Stimulated activated CD8-positive, alpha-beta memory T cell treated with anti-CD3 and anti-CD28 coated beads, Interleukin-7, amount 100 ng/mL, for 1 hour (primary cell): ENCODE measurements around the gene BAHCC1.

Source experiments
- DNase-seq, 2 donors: peaks; one replicate each; pipeline ENCODE4 v3.0.0-alpha.2; 2020; ENCODE audit warnings: low read depth in 2 of 2

The BAHCC1 gene

DNA sequence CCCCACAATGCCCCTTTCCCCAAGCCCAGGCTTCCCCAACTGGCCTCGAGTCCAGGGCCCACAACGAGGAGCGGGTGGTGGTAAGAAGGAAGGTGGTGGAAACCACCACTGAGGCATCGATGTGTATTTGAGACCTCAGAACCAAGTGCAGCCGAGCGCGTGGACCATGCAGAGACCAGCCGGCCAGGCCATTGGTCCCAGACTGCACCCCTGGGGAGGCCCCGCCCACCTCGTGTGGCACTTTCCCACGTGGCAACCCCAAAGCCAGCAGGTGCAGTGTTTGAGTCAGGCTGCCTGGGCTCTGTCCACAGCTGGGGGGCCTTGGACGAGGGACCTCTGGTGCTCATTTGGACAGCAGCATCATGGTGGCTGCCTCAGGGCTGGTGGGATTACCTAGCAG lies 28.1 kb upstream of the BAHCC1 start:
- no peak for DNase-seq

DNA sequence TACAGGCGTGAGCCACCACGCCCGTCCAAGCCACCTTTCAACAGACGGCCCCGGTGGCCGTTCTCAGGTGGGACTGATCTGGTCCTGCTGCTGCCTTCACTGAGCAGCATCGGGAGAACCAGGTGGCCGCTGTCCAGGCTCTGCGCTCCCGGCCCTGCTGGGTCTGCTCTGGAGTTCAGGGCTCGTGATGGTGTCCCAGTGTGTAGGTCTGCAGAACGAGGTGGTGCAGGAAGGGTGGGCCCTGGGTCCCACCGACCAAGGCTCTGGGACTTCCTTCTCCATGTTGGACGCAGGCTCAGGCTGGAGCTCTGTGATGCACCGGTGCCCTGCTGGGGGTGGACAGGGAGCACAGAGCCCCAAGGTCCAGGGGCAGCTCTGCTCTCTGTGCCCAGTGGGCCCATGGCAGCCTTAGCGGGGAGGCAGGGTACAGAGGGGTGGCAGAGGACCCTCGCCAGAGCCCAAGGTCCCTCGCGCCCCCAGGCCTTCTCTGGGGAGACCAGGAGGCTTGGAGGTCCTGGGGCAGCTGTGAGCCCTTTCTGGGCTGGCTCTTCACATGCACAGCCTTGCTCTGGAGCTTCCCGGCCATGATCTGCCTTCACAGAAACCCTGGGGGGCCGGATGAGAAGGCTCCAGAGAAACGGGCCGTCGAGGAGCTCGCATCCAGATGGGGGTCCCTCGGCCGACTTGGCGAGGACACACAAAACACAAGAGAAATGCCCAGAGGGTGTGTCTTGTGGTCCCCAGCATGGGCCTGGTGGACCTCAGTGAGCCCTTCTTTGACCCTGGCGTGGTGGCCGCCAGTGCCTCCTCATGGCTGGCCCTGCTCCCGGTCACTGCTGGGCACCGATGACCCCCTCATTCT lies 26.9 kb upstream of the BAHCC1 start:
- DNase-seq: no peak

DNA sequence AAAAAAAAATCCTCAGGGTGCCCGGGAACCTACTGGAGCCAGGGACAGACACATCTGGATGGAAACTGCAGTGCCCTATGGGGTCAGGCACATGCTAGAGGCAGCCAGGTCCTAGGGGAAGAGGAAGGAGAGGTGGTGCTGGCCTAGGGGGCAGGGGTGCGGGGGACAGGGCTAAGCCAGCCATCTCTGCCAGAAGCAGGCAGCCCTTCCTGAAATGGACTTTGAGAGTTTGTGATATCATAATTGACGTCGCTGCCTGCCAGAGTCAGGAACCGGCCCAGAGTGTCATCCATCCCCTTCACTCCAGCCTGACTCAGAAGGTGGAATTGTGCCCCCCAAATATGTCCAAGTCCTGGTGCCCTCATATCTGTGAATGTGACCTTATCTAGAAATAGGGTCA lies 25.0 kb upstream of the BAHCC1 start:
- DNase-seq: no peak

DNA sequence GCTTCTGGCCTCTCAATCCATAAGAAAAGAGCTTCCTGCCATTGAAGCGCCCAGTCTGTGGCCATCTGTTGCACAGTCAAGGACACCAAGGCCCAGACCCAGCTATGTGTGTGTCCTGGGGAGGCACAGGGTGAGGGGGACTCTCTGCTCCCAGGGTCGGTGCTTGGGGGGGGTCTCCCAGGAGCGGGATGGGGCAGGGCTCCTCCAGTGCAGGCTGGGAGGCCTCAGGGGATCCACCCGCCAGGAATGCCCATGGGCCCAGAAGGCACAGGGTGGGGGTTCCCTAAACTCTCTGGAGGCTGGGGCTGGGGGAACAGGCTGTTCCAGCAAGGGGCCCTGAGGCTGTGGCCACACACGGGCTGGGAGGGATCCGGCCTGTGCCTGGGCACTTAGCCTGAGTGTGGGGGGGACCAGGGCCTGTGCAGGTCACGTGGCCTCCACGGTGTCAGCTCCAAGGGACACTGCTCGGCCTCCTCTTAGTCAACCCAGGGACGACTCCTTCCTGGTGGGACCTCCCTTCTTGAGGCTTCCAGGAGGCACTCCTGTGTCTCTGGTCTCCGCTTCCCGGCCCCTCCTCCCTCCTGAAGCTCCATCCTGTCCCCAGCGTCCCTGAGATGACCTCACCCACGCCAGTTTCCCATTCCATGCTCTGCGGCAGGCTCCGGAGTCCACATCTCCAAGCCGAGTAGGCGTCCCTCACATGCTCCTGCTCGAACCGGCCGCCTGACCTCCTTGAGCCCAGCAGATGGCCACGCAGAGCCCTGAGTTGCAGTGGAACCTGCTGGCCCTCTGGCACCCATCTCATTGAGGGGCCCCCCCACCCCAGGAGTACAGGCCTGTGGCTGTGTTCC lies 23.1 kb upstream of the BAHCC1 start:
- no peak for DNase-seq

DNA sequence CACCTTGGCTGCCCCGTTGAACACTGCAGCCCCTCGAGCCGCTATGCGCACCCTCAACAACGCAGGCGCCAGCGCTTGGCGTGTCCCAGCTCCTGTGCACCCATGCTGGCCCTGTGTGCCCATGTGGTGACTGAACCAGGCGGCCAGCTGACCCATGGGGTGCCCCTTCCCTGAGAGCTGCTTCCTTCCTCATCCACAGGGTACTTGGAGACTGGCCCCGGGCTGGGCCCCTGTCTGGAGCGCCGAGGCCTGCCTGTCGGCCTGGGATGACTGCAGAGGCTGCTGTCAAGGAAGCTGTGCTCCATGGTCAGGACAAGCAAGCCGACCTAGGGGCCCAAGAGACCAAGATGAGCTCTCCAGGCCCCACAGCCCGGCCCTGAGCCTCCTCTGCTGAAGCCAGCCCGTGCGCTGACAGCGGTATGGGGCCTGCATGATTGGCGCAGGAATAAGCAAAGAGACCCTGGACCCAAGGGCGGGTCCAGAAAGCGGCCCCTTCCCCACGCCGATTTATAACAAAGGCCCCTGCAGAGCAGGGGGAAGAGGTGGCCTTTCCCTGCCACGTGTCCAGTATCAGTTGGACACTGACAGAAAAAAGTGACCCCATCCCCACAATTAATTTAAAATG lies 21.6 kb upstream of the BAHCC1 start:
- DNase-seq: no peak

DNA sequence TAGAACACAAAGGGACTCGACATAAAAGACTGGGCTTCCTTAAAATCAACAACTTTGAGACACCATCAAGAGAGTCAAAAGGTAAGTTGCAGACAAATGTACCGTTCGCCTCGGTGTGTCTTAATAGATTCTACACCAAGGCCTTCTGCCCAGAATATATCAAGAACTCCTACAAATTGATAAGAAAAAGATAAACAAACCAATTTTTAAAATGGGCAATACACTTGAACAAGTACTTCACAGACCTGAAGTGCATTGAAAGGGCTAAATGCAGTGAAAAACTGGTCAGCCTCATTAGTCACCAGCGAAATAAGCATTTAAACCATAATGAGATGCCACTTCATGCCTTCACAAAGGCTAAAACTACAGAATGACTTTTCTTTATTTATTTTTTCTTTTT lies 20.4 kb upstream of the BAHCC1 start:
- DNase-seq: no peak

DNA sequence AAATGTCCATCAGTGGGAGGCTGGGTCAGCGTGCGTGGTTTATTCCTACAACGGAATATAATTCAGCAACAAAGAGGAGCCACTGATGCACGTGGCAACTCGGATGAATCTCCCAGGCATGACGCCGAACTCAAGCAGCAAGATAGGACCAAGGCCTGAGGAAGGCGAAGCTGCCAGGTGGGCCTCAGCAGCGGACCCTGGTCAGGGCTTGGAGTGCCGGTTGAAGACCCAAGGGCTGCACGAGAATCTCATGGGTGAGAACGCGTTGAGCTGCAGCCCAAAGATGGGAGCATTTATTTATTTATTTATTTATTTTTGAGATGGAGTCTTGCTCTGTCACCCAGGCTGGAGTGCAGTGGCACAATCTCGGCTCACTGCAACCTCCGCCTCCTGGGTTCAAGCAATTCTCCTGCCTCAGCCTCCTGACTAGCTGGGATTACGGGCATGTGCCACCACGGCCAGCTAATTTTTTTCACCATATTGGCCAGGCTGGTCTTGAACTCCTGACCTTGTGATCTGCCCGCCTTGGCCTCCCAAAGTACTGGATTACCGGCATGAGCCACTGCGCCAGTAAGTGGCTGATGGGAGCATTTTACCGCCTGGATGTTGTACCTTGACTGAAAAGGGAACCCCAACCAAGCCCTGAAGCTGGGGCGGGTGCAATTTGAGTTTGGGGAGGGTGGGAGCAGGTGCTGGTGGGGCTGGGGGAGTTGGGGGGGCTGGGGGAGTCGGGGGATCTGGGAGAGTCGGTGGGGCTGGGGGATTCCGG lies 18.1 kb upstream of the BAHCC1 start:
- DNase-seq: no peak

DNA sequence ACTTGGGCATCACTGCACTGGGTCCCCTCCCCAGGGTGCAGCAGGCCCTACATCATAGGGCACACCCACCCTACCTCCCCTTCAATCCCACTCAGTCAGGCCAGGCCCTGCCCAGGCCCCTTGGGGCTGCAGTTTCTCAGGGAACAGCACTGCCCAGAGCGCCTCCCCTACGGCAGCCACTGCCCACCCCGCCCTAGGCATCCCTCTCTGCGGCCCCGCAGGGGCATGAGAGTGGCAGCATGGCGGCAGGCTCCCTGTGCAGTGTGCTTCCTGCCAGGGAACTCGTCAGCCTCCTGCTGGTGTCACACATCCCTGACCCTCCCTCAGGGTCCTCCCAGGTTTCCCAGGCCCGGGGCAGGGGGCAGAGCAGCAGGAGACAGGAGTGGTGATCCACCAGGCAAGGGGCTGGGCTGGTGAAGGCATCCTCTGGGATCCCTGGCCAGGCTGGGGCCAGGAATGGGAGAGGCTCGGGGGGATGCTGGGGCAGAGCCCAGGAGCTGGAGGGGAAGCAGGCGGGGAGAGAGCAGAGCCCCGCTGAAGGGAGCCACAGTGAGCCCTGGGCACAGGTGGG lies 16.2 kb upstream of the BAHCC1 start:
- no peak for DNase-seq

DNA sequence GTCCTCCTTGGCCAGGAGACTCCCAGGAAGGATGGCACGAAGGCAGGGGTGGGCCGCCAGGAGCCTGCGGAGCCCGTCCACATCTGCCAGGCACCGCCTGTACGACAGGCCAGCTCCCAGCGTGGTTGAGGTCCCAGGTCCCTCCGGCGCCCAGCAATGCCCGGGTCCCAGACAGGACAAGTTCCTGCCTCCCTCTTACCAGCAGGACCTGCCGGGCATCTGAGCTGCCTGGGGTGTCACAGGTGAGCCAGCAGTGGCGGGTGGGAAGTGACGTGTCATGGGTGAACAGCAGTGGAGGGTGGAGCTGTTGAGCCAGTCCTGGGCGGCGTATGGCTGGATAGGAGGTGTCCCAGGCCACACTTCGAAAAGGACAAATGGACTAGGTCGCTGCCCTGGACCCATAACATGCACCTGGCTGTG lies 15.7 kb upstream of the BAHCC1 start:
- no peak for DNase-seq

DNA sequence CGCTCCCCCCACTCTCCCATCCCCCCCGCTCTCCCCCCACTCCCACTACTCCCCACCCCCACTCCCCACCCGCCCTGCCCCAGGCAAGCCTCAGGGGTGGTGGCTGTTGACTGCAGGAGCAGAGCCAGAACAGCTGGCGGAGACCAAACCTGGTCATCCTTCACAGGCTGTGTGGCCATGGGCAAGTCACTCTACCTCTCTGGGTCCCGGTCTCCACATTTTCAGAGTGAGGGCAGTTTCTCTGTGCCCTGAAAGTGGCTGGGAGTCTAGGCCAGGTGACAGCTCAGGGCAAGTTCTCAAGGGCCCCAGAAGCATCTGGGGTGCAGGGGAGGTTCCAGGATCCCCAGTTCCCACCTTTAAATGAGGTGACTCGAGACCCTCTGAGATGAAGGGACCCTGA lies 15.1 kb upstream of the BAHCC1 start:
- DNase-seq: no peak

DNA sequence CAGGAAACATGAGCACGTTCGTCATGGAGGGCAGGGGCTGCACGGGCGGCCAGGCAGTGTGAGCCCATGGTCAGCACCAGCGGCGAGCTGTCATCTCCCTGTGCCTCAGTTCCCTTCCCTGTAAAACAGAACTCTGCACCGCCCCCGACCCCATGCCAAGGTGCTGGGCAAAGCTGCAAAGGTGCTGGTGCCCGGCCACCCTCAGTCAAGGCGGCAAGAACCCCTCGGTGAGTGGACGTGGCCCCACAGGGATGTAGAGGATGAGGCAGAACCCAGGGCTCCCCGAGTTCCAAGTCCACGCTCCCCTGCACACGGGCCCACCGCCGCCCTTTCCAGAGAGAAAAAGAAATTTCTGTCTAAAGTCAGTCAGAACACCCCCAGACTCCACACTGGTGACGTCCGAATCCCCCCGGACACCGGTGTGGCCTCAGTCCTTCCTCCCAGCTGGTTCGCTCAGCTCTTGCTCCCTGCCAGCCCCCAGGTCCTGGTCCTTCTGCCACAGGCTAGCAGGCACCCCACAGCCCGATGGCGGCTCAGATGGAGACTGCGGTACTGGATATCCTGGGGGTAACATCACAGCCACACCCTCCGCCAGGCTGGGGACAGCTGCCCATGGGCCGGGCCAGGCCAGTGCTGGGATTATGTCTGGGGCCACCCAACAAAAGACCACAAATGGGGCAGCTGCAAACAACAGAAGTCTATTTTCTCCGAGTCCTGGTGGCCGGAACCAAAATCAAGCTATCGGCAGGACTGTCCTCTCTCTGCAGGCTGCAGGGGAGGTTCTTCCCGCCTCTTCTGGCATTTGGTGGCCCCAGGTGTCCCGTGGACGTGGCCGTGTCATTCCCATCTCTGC lies 14.4 kb upstream of the BAHCC1 start:
- no peak for DNase-seq

DNA sequence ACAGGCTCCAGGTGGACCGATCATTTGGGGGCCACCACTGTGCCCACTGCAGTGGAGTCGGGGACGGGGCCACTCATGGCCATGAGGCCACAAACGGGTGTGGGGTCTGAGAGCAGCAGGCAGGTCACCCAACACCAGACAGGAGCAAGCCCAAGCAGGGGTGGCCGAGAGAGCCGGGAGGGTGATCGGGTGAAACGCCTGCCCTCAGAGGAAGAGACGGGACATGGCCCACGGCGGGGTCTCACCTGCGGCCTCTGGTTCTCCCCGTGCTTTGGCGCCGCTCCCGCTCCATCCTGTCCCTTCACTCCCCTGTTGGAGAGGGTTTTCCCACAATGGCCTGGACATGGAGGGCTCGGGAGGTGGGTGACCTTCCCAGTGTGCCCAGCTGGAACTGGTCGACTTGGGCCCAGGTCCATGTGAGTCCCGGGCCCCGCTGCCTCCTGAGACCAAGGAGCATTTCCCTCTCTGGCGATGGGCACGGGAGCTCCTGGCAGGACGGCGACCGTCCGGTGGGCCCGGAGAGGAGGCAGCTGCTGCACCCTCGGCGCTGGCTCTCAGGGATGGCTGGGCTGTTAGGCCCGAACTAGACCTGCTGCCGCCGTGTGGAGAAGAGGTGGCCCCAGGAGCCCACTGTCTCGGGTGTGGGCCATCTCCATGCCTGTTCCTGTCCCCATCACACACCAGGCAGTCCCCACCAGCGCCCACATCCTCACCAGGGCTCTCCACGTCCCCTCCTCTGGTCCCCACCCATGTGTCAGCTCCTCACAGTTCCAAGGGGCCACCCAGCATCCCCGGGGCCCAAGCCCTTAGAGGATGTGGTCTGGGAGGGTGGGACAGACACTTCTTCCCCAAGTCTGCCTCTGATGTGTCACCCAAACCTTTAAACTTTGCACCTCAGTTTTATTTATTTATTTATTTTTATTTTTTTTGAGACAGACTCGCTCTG lies 13.4 kb upstream of the BAHCC1 start:
- no peak for DNase-seq

DNA sequence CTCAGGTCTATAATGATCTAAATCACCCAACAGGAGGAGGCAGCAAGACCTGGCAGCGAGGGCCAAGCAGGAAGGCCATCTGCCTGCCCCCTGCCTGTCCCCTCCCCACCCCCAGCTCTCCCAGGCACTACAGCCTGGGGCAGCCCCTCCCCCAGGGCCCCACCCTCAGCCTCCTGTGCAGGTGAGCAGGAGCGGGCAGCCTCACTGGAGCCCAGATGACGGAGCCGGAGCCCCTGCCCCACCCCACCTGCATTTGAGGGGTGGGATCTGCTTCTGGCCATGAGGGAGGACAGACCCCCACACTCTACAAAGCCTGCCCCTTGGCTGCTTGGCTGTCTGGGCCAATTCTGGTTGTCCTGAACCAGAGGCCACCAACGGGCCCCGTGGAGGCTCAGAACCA lies 12.4 kb upstream of the BAHCC1 start:
- no peak for DNase-seq

DNA sequence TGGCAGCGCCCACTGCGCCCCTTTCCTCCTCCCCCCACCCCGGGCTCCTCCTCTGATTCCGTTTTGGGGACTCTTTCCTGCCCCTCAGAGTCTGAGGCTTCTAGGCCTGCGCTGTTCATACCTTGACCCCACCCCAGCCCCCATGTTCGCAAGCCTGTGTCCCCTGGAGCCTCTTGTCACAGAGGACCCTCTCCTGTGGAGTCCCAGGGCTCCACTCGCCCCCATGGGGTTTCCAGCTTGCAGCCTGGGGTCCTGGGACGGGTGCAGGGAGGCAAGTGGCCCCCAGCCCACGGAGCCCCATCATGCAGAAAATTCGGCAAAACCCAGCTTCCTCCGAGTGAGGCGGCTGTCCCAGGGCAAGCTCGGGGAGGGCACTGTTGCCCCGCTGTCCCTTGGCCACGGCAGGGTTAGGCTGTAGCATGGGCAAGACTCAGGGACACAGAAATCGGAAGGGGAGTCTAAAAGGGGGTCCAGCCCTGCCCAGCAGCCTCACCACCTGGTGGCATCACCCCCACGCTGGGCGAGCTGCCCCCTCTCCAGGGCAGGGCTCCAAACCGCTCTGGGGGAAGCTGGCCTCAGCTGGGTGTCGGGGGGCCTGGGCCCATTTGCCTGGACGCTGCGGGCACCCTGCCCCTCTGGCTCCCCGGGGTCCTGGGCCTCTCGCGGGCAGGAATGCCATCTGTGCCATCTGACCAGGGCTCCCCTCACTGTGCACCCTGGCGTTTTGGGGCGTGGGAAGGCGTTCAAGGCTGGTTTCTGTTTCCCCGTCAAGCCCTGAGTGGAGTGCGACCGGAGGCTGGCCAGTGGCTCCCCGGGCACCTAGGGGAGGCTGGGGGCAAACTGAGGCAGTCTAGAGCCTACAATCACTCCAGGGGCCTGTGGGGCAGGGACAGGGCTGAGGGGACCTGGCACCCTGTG lies 11.5 kb upstream of the BAHCC1 start:
- no peak for DNase-seq

DNA sequence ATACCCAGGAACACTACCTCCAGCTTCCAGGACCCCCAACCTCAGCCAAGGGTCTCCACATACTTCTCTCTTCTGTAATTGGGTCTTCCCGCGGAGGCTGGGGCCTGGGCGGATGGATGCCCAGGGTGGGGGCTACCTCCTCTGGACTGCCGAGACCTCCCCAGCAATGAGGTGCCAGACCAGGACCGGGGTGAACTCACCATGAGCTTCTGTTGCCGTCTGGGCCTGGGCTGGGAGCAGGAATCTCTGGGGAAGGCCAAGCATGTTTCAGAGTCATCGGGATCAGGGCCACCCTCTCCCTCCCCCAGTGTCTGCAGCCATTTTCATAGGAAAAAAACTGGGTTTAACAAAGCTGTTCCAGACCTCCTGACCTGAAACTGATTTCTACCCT lies 10.3 kb upstream of the BAHCC1 start:
- no peak for DNase-seq

DNA sequence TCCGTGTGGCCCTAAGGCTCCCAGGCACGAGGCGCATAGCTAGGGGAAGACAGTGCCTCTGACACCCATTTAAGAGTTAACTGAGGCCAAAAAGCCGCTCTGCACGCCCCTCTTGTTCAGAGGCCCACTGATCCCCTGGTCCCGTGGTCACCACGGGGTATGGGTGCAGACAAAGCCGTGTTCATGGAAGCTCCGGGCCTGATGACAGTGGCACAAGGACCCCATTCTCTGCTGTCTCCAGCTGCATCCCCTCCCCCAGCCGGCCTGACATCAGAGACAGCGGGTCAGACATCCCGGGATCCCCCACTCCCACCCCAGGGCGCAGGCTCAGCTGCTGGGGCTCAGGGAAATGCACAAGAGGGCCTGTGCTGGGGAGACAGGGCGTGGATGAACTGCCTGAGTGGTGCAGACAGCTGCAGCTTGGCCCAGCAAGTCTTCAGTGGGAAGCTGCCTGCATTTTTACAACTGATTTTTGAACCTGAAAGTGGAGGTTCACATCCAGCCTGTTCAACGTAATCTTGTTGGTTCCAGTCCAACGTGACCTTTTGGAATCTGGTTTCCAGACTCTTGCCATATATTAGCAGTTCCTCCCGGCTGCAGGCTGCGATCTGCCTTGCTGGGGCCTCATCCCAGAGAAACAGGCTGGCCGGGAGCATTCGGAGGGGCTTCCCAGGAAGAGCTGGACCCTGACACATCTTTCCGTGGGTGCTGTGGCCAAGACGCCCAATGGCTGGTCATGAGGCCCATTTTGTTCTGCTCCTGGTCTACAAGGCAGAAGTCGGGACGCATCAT lies 9.7 kb upstream of the BAHCC1 start:
- no peak for DNase-seq

DNA sequence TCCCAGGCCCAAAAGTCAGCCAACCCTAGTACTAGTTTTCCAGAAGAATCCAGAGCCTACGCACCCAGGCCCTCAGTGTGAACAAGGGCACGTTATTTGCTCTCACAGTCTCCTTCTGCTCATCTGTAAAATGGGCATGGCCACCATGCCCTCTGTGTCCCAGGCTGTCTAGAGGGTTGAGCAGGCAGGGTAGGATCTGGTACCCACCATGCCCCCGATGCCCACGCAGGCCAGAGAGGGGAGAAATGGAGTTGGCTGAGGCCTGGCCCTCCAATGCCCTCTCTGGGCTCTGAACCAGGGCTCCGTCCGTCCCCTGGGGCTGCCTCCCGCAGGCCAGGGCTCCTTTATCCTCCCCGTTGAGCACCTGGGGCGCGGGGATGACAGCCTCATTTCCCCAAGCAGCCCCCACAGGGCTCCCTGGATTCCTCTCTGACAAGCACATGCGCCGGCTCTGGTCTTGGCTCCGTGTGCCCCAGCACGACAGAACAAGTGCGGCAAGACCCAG lies 9.1 kb upstream of the BAHCC1 start:
- no peak for DNase-seq
